ENCODE results near the gene PEX10.
A peak's percentile ranks its signal among the peaks of the same experiment; 100 is the strongest.

Gene PEX10

DNA sequence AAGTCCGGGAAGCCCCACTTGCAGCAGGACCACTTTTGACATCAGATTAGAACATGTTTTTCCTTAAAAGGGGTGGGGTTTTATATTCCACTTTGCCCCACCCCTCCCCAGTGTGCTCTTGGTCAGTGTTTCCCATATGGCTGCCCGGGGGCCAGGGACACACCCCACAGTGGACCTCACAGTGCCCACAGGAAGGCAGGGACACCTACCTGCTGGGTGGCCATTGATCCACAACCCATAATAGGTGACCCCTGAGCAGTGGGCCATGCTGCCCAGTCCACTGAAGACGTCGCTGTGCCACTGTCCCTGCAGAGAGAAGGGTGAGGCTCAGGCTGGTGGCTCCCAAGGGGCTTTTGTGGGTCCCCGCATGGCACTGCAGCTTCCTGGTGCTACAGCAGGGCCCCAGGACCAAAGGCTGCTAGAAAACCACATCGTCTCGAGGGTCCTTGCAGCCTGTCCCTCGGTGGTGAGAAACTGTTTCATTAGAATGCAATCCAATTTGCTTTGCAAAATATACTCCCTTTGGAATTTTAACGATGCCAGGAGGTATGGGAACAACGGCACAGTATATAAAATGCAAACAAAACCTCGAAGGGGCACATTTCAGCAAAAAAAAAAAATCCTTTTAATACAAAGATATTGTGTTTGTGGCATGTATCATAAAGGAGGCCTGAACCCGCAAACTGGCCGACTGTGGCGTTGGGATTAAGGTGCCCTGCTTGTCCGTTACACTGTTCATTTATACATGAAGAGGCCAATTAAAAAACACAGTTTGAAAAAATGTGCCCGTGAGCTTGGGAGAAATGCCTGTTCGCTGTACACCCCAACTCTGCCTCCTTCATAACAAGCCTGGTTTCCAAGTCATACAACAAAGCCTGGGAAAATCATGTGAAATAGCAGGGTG lies 37.9 kb downstream of the PEX10 start:
- TF ChIP-seq MAX (IDR thresholded peaks at IDR 0.05; ENCODE audit: low read depth, low read length): peak; percentile 40; the same call in 1 of the 2 replicates
- TF ChIP-seq, protein P1, sequence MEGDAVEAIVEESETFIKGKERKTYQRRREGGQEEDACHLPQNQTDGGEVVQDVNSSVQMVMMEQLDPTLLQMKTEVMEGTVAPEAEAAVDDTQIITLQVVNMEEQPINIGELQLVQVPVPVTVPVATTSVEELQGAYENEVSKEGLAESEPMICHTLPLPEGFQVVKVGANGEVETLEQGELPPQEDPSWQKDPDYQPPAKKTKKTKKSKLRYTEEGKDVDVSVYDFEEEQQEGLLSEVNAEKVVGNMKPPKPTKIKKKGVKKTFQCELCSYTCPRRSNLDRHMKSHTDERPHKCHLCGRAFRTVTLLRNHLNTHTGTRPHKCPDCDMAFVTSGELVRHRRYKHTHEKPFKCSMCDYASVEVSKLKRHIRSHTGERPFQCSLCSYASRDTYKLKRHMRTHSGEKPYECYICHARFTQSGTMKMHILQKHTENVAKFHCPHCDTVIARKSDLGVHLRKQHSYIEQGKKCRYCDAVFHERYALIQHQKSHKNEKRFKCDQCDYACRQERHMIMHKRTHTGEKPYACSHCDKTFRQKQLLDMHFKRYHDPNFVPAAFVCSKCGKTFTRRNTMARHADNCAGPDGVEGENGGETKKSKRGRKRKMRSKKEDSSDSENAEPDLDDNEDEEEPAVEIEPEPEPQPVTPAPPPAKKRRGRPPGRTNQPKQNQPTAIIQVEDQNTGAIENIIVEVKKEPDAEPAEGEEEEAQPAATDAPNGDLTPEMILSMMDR (IDR thresholded peaks at IDR 0.05; ENCODE audit: low read depth, low read length): no peak
- peak; percentile 79 for DNase-seq (ENCODE audit: low read depth)
- no peak overlapping the region for H3K4me3 ChIP-seq (ENCODE audit: low read depth, low read length)

GRCh38 chr1:2373551-2374251 lies 38.7 kb downstream of the PEX10 start:
- H3K4me3 ChIP-seq (ENCODE audit: low read depth, low read length): no peak overlapping the region
- no peak for DNase-seq (ENCODE audit: low read depth)
- TF ChIP-seq MYC (IDR thresholded peaks at IDR 0.05; ENCODE audit: low read depth, low read length): no peak

DNA sequence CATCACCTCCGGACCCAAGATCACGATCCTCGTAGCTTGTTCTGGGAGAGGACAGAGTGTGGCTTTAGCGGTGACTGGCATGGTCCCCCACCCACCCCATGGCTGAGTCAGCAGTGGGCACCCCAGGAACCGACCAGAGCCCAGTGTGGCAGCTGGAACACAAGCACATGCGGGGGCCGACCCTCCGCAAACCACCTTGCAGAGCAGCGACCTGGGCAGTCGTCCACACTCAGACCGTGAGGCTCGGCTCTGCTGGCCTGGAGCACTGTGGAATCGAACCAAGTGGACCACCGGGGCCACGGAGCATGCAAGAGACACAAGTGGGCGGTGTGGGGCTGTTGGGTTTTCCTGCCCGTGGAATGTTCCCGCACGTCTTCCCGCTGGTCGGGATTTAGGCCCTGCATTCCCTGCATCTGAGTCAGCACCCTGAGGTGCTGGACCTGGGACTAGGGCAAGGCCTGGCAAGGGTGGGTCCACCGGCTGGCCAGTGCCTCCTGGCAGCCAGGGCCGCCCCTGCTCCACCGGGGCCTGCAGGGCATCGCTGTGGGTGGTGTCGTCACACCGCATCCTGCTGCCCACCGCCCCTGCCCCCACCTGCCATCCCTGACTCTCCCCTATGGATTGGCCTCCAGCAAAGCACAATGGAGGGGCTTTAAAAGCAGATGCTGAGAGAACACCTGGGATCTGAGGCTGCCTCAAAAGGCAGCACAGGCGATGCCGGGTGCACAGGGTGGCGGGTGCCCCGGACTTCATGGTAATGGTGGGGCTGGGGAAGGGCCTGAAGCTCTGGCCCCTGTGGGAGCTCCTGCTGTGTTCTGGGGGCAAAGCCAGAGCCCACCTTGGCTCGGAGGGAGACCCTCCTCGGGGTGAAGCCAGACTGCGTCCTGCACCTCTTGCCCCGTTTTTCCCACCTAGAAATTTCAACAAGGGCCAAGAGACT lies 39.5 kb downstream of the PEX10 start:
- H3K4me3 ChIP-seq (ENCODE audit: low read depth, low read length): no peak overlapping the region
- TF ChIP-seq, protein P1 (IDR thresholded peaks at IDR 0.05; ENCODE audit: low read depth, low read length): no peak
- TF ChIP-seq MAX (IDR thresholded peaks at IDR 0.05; ENCODE audit: low read depth, low read length) (no peak), MYC (IDR thresholded peaks at IDR 0.05; ENCODE audit: low read depth, low read length) (no peak), POLR2A (IDR thresholded peaks at IDR 0.05; ENCODE audit: extremely low read depth, insufficient read length) (no peak)
- no peak for DNase-seq (ENCODE audit: low read depth)

DNA sequence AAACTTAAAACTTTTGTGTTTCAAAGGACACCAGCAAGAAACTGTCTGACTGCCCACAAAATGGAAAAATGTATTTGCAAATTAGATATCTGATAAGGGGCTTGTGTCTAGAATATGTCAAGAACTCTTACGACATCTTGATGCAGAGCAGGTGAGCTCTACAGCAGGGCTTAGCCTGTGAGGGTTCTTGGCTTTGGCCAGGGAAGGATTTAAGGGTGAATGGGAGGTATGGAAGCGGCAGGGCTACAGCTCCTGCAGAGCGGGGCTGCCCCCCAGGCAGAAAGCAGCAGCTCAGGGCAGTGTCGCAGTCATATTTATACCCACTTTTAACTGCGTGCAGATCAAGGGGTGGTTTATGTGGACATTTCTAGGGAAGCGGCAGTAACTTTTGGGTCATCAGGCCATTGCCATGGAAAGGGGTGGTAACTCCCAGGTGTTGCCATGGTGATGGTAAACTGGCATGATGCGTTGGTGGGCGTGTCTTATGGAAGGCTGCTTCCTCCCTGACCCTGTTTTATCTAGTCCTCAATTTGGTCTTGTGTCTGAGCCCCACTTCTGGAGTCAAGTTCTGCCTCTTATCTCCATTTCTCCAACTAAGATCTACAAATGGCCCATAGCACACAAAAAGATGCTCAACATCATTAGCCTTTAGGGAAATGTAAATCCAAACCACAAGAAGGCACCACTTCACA lies 44.2 kb downstream of the PEX10 start:
- no peak for TF ChIP-seq MAX (IDR thresholded peaks at IDR 0.05; ENCODE audit: low read depth, low read length)
- TF ChIP-seq MYC (IDR thresholded peaks at IDR 0.05; ENCODE audit: low read depth, low read length): no peak
- TF ChIP-seq, protein P1 (IDR thresholded peaks at IDR 0.05; ENCODE audit: low read depth, low read length): no peak
- no peak for TF ChIP-seq POLR2A (IDR thresholded peaks at IDR 0.05; ENCODE audit: extremely low read depth, insufficient read length)
- DNase-seq (ENCODE audit: low read depth): no peak
- no peak overlapping the region for H3K4me3 ChIP-seq (ENCODE audit: low read depth, low read length)

DNA sequence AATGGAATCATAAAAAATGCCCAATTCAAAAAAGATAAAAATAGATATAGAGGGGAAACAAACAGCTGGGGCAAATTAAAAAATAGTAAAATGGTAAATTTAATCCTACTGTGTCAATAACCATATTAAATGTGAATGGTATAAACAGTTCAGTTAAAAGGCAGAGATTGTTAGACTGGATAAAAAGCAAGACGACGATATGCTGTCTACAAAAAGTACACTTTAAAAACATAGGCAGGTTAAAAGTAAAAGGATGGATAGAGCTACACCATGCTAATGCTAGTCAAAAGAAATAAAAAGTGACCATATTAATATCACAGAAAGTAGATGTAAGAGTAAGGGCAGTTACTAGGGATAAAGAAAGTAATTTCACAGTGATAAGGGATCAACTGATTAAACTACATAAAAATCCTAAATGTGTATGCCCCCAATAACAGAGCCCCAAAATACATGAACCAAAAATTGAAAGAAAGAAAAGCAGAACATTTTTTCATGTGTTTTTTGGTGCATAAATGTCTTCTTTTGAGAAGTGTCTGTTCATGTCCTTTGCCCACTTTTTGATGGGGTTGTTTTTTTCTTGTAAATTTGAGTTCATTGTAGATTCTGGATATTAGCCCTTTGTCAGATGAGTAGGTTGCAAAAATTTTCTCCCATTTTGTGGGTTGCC lies 48.4 kb downstream of the PEX10 start:
- no peak overlapping the region for H3K4me3 ChIP-seq (ENCODE audit: low read depth, low read length)
- TF ChIP-seq MAX (IDR thresholded peaks at IDR 0.05; ENCODE audit: low read depth, low read length) (no peak), MYC (IDR thresholded peaks at IDR 0.05; ENCODE audit: low read depth, low read length) (no peak), POLR2A (IDR thresholded peaks at IDR 0.05; ENCODE audit: extremely low read depth, insufficient read length) (no peak)
- TF ChIP-seq, protein P1 (IDR thresholded peaks at IDR 0.05; ENCODE audit: low read depth, low read length): no peak
- DNase-seq (ENCODE audit: low read depth): no peak
